Ecto neural progenitor cell (in vitro differentiated cells): ENCODE results near the gene CDH22.

Source experiments
- DNase-seq: peaks from one replicate; pipeline ENCODE4 v3.0.0-alpha.2; 2018; ENCODE audit warnings: low spot score

The CDH22 gene

GRCh38 chr20:46308258-46309157 is at the start of gene CDH22:
TSS of gene CDH22 (minus strand) at chr20:46308498. CDS start at chr20:46251294, 57,204 bp downstream.
- peak; percentile 78 for DNase-seq

GRCh38 chr20:46357030-46357514 is 48.8 kb upstream of the CDH22 start:
- DNase-seq: no peak

GRCh38 chr20:46356195-46357029 is 48.1 kb upstream of the CDH22 start:
- DNase-seq: no peak

- DNase-seq: no peak
These were observed 47.5 kb upstream of the CDH22 start for GRCh38 chr20:46355778-46356177.

GRCh38 chr20:46354920-46355654 is 46.8 kb upstream of the CDH22 start:
- no peak for DNase-seq

- DNase-seq: no peak
These were observed 45.9 kb upstream of the CDH22 start for GRCh38 chr20:46354207-46354555.

- DNase-seq: no peak
These were observed 45.4 kb upstream of the CDH22 start for GRCh38 chr20:46353500-46354206.

GRCh38 chr20:46352370-46352938 is 44.2 kb upstream of the CDH22 start:
- no peak for DNase-seq

- no peak for DNase-seq
These were observed 43.2 kb upstream of the CDH22 start for GRCh38 chr20:46351357-46352058.

GRCh38 chr20:46350986-46351267 is 42.6 kb upstream of the CDH22 start:
- DNase-seq: peak; percentile 69

- DNase-seq: peak; percentile 67
These were observed 42.1 kb upstream of the CDH22 start for GRCh38 chr20:46350201-46350985.

GRCh38 chr20:46349742-46350056 is 41.4 kb upstream of the CDH22 start:
- no peak for DNase-seq

- DNase-seq: peak; percentile 86
These were observed 40.9 kb upstream of the CDH22 start for GRCh38 chr20:46349035-46349741.

GRCh38 chr20:46347841-46348803 is 39.8 kb upstream of the CDH22 start:
- DNase-seq: peak; percentile 80

GRCh38 chr20:46346770-46347169 is 38.5 kb upstream of the CDH22 start:
- DNase-seq: no peak

GRCh38 chr20:46344488-46345162 is 36.3 kb upstream of the CDH22 start:
- DNase-seq: no peak

- no peak for DNase-seq
These were observed 35.7 kb upstream of the CDH22 start for GRCh38 chr20:46343975-46344357.
